Eye (tissue), 1 donor: ENCODE results near the gene AMMECR1L.

Source experiments
- DNase-seq: peaks from one replicate; pipeline ENCODE4 v3.0.0-alpha.2; 2015

The AMMECR1L gene

DNA sequence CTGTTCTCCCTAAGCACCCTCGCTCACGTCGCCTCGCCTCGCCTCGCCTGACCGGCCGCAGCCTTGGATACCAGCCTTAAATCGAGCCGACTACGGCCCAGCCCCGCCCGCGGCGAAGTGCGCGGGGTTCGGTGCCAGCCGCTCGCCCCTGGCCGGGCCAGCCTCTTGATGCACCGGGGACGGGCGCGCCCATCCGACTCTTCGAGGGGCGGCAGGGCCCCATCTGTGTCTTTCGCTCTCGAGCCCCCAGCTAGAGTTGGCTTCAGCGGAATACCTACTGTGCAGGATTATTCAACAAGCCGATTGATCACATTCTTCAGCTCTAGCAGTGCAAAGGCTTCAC is 808 bp upstream of the AMMECR1L start:
- peak; percentile 65 for DNase-seq

- DNase-seq, result peak; percentile 39
These were observed 655 bp downstream of the AMMECR1L start for GRCh38 chr2:127884861-127885740.

- DNase-seq, result no peak
These were observed 1.3 kb downstream of the AMMECR1L start for GRCh38 chr2:127884436-127884835.

GRCh38 chr2:127879899-127880298 is 5.9 kb downstream of the AMMECR1L start:
- no peak for DNase-seq

DNA sequence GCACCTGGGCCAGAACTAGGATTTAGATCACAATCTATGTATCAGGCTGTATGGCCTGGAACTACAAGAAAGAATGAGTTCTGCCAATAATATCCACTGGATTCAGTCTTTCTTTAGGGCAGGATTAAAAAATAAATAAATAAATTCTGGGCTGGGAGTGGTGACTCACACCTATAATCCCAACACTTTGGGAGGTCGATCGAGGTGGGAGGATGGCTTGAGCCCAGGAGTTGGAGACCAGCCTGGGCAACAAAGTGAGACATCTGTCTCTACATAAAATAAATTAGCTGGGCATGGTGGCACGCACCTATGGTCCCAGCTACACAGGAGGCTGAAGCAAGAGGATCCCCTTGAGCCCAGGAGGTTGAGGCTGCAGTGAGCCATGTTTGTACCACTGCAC is 8.1 kb downstream of the AMMECR1L start:
- DNase-seq, result no peak

DNA sequence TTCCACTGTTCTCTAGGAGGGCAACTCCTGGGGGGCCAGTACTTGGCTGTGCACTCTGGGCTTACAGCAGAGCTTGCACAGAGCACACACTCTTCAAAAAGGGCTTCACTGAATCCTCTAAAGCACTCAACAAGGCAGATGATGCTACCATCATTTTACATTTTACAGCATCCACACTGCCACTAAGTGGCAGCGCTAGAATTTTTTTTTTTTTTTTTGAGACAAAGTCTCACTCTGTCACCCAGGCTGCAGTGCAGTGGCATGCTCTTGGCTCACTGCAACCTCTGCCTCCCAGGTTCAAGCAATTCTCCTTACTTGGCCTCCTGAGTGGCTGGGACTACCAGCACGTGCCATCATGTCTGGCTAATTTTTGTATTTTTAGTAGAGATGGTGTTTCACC is 8.6 kb downstream of the AMMECR1L start:
- DNase-seq, result no peak

DNA sequence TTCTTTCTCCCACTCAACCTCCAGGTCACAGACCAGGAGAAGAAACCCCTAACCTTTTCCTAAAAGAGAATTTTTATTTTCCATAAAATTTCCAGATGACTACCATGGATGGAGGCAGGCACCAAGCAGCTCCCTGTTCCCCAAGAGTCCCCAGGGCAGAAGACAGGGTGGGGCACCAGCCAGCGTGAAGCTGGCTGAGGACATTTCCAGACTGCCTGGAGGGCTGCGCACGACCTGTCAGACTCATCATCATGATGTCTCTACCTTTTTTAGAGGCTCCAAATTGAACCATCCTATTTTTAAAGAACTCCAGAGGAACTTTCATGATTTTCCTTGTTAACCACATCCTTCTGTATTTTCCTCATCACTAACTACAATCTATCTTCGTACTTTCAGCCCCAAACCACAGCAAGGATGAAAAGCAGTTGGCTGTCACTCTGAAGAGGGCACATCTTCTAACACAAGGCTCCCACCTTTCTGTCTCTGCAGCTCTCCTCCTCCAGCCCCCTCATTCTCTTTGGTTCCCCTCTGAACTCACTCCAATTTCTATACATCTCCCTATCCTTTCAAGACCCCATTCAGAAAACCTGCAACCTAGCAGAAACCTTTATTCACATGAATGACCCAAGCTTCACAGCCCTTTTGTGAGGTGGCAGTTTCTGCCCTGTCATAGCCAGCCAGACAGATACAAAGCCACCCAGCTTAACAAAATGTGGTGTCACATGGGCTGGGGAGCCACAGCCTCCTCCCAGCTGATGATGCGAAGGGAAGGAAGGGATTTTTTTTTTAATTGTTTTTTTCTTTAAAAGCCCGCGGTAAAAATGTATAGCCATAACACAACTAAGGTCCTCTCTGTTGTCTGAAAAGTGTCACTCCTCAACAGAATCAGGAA is 11.1 kb downstream of the AMMECR1L start:
- DNase-seq, result no peak

GRCh38 chr2:127873707-127874303 is 12.0 kb downstream of the AMMECR1L start:
- DNase-seq, result no peak

DNA sequence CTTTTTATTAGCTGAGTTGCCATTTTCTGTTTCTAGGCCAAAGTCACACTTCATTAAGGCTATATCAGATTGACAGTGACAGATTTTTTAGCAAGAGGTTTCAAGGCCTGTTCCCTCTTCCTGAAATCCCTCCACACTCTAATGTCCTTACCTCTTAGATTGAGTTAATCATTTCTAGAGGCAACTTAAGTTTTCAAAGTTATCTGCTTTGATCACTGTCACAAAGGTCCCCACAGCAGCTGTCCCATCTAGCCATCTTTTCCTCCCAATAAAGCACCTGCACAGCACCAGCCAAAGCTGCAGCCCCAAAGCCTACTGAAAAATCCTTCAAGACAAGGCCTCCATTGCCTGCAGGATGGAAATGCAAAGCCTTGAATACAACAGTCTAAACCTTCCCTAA is 13.4 kb downstream of the AMMECR1L start:
- no peak for DNase-seq

DNA sequence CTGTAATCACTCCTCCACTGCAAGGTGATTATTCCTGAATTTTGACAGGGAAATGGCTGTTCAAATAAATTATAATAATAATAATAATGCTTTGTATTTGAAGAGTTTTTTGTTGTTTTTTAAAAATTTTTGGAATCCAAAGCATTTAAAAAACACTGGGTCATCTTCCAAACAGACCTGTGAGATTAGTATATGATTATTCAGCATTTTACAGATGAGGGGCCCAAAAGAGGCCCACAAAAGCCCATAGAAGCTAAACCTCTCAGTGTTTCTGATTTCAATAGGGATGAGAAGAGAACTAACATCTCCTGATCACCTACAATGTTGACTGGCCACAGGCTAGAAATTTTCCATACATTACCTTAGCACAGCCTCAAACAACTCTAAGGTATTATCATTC is 19.8 kb downstream of the AMMECR1L start:
- no peak for DNase-seq

DNA sequence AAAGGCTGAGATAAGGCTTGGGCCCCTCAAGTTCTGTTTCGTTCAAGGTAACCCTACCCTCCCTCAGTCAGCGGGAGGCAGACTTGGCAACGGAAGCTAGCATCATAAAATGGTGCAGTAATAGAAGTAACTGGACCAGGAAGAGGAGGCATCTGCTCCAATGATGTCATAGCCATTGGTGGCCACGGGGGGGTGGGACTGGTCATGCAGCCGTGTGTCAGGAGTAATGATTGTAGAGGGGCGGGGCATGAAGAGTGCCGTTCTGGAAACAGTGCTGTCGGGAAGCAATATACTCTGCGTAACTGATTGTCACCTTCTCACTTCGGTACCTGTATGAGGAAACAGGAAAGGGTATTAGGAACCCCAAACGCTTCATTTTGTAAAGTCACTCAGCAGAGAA is 20.9 kb downstream of the AMMECR1L start:
- no peak for DNase-seq

GRCh38 chr2:127862228-127862627 is 23.5 kb downstream of the AMMECR1L start:
- DNase-seq, result no peak

GRCh38 chr2:127860130-127860529 is 25.6 kb downstream of the AMMECR1L start:
- peak; percentile 28 for DNase-seq

- peak; percentile 64 for DNase-seq
These were observed 26.1 kb downstream of the AMMECR1L start for GRCh38 chr2:127859712-127860085.

GRCh38 chr2:127857265-127857808 is 28.4 kb downstream of the AMMECR1L start:
- peak; percentile 66 for DNase-seq

GRCh38 chr2:127853671-127854070 is 32.1 kb downstream of the AMMECR1L start:
- no peak for DNase-seq

DNA sequence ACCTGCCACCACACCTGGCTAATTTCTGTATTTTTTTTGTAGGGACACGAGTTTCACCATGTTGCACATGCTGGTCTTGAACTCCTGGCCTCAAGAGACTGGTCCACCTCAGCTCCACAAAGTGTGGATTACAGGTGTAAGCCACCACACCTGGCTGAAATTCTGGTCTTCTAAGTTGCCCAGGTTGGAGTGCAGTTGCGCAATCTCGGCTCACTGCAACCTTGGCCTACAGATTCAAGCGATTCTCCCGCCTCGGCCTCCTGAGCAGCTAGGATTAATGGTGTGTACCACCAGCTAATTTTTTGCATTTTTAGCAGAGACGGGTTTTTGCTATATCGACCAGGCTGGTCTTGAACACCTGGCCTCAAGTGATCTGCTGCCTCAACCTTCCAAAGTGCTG is 33.4 kb downstream of the AMMECR1L start:
- no peak for DNase-seq

- DNase-seq, result no peak
These were observed 37.8 kb downstream of the AMMECR1L start for GRCh38 chr2:127847931-127848330.

GRCh38 chr2:127844973-127845372 is 40.8 kb downstream of the AMMECR1L start:
- no peak for DNase-seq

- DNase-seq, result no peak
These were observed 42.1 kb downstream of the AMMECR1L start for GRCh38 chr2:127843677-127844076.

- DNase-seq, result no peak
These were observed 44.1 kb downstream of the AMMECR1L start for GRCh38 chr2:127841466-127842178.

DNA sequence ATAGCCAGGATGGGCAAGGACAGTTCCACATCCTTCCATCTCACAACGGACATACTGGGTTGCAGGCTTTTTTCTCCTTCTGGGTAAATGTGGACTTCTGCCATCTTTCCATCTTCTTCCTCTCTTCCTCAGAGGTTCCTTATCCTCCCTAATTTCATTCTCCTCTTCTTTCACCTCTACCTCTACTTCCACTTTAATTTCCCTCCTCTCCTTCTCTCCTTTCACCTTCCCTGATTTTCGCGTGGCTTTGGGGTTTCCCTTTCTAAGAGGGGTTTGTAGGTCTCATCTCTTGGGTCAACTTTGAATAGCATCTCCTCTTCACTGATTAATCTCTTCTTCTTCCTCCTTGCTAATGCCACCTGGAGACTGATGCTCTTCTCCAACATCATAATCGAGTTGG is 44.9 kb downstream of the AMMECR1L start:
- DNase-seq, result no peak

DNA sequence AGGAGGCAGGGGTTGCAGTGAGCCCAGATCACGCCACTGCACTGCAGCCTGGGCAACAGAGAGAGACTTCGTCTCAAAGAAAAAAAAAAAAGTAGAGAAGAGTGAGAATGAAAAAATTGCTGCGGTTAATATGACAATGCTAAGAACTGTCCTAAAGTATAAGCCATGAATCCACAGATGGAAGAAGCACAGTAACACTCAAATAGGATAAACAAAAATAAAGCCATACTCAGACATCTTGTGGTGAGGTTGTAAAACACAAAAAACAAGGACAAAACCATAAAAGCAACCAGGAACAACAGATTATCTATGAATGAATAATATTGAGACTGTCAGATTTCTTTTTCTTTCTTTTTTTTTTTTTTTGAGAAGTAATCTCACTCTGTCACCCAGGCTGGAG is 50.8 kb downstream of the AMMECR1L start:
- no peak for DNase-seq
